K562 (cell line): ENCODE data around the gene GDAP1L1.

ENCODE experiments used
- BCLAF1 ChIP-seq, 2 experiments: fragments of 450-650 bp in 1 of 2; IDR thresholded peaks; 2 replicates each; pipeline ENCODE4 v1.6.1; 2011 to 2017; ENCODE audit warnings: low read depth in 2 of 2, antibody characterized with exemption in 1 of 2, borderline replicate concordance in 1 of 2, low read length in 1 of 2, mild to moderate bottlenecking in 1 of 2, mixed read lengths in 1 of 2; ENCODE audit not compliant: control insufficient read depth in 1 of 2
- CREB1 ChIP-seq, 2 experiments: sonication (generic) in 1 of 2; formaldehyde crosslinking in 1 of 2; IDR thresholded peaks; 2 replicates each; pipeline versions ENCODE4 v1.6.1 to v1.8.0; 2012 to 2022; ENCODE audit warnings: inconsistent platforms in 1 of 2, mild to moderate bottlenecking in 1 of 2, missing genetic modification reagents in 1 of 2, moderate library complexity in 1 of 2
- CTCF ChIP-seq, 3 experiments: IDR thresholded peaks in 2 of 3; conservative IDR thresholded peaks in 1 of 3; 2 replicates each; pipeline ENCODE4 v1.5.1; 2011 to 2012; ENCODE audit warnings: low read length in 3 of 3, mild to moderate bottlenecking in 3 of 3, control low read depth in 2 of 3, improper control_type of control experiment in 1 of 3, inconsistent platforms in 1 of 3, low read depth in 1 of 3, mixed read lengths in 1 of 3, moderate library complexity in 1 of 3; ENCODE audit not compliant: insufficient read depth in 2 of 3
- ETV6 ChIP-seq, 3 experiments: fragments of 150-350 bp in 1 of 3; sonication (generic) in 1 of 3; formaldehyde crosslinking in 1 of 3; IDR thresholded peaks; 2 replicates each; pipeline versions ENCODE4 v1.6.1 to v1.8.0; 2014 to 2022; ENCODE audit warnings: borderline replicate concordance in 2 of 3, low read depth in 2 of 3, antibody characterized with exemption in 1 of 3, low read length in 1 of 3, mild to moderate bottlenecking in 1 of 3, missing genetic modification reagents in 1 of 3
- MXI1 ChIP-seq: IDR thresholded peaks from 2 replicates; pipeline ENCODE4 v1.6.1; 2011; ENCODE audit warnings: low read depth, mild to moderate bottlenecking, improper control_type of control experiment, low read length
- PREB ChIP-seq: sonication (generic); formaldehyde crosslinking; IDR thresholded peaks from 2 replicates; pipeline ENCODE4 v1.8.1; 2023; ENCODE audit warnings: mild to moderate bottlenecking, missing genetic modification reagents
- RNF2 ChIP-seq: sonication (generic); IDR thresholded peaks from 2 replicates; pipeline ENCODE4 v1.6.1; 2016
- SOX6 ChIP-seq: fragments of 450-650 bp; IDR thresholded peaks from 2 replicates; pipeline ENCODE4 v1.6.1; 2014; ENCODE audit warnings: mild to moderate bottlenecking
- SP1 ChIP-seq: sonication (generic); formaldehyde crosslinking; IDR thresholded peaks from 2 replicates; pipeline ENCODE4 v1.8.1; 2022; ENCODE audit warnings: mild to moderate bottlenecking, missing genetic modification reagents
- ZNF232 ChIP-seq: sonication (generic); formaldehyde crosslinking; IDR thresholded peaks from 2 replicates; pipeline ENCODE4 v1.8.0; 2022; ENCODE audit warnings: mild to moderate bottlenecking, missing genetic modification reagents
- ZNF280B ChIP-seq: fragments of 250-450 bp; sonication (Bioruptor Pico); IDR thresholded peaks from 2 replicates; pipeline ENCODE4 v1.5.1; 2021; ENCODE audit warnings: mild to moderate bottlenecking
- ZNF311 ChIP-seq: fragments of 250-450 bp; sonication (Bioruptor Pico); IDR thresholded peaks from 2 replicates; pipeline ENCODE4 v1.4.0; 2020; ENCODE audit warnings: mild to moderate bottlenecking, moderate library complexity

GRCh38 chr20:44271915-44272663, 25.0 kb downstream of the GDAP1L1 start:
- TF ChIP-seq ZNF311 (CRISPR knock-in tag) (no peak), MXI1 (no peak), SP1 (CRISPR knock-in tag) (no peak), ZNF280B (no peak), BCLAF1 (IDR thresholded peaks at IDR 0.05; ENCODE audit: borderline replicate concordance in 1 of 2, control insufficient read depth in 1 of 2, low read depth in 2 of 2, low read length in 1 of 2) (no peak), SOX6 (no peak), CREB1 (IDR thresholded peaks at IDR 0.05) (no peak), CREB1 (CRISPR knock-in tag; IDR thresholded peaks at IDR 0.05) (no peak), ETV6 (IDR thresholded peaks at IDR 0.05; ENCODE audit: borderline replicate concordance in 1 of 2, low read depth in 2 of 2, low read length in 1 of 2) (no peak), ETV6 (CRISPR knock-in tag; IDR thresholded peaks at IDR 0.05; ENCODE audit: borderline replicate concordance) (no peak), RNF2 (no peak), CTCF (IDR thresholded peaks at IDR 0.05 in 2 of 3, conservative IDR thresholded peaks at IDR 0.05 in 1 of 3; ENCODE audit: insufficient read depth in 2 of 3, low read depth in 1 of 3, low read length in 3 of 3) (peak; percentile 24 to 61 (median 44); a peak in 5 of 6 replicates), ZNF232 (CRISPR knock-in tag) (no peak), PREB (CRISPR knock-in tag) (no peak)
